Measurements from ENCODE around the gene AGFG2. TPM values are rescaled to one million over a fixed set of nuclear protein-coding genes. Genes with fewer than 3 reads are reported as not detected.
A peak's percentile ranks its signal among the peaks of the same experiment; 100 is the strongest.
"Not testable (repeated sequence)": the region's sequence is repeated elsewhere in the genome, so short reads cannot be mapped to it uniquely, and the experiment has no call there.

Gene AGFG2
- total RNA-seq, 2 donors from 2014 or later = 8.5 to 28.9 TPM

DNA sequence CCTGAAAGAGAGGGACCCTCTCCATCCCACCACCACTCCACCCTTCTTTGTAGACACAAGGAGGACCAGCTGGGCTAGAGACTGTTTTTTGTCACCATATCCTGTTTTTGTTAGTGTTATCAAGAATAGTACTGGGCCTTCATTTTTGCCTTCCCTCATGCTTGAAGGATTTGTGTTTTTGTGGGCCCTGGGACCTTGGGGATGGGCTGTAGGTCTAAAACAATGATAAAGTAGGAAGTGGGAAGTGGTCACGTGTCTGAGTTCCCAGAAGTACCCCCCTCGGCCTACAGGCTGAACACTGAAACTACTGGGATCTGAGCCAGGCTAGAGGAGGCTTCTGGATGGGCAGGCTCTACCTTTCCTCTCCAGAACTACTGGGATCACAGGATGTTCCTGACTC is 8.9 kb downstream of the AGFG2 start:
- Histone ChIP-seq H3K9me3 (ENCODE audit: control insufficient read depth, low read length) (no peaks in the 10 kb centered on the region), H3K27me3 (ENCODE audit: control insufficient read depth, insufficient read depth, low read length, poor library complexity, severe bottlenecking) (no peaks in the 10 kb centered on the region), H3K9ac (ENCODE audit: extremely low read depth, low read length, poor library complexity, severe bottlenecking) (no peak overlapping the region), H3K27ac (ENCODE audit: low read depth, low read length) (no peak overlapping the region), H3K36me3 (ENCODE audit: control insufficient read depth, insufficient read depth, low read length) (peaks cover 51% of the 10 kb centered on the region), H3K4me3 (ENCODE audit: low read length) (no peak overlapping the region), H3K4me1 (ENCODE audit: control insufficient read depth, insufficient read depth, low read length) (peaks cover 35% of the 10 kb centered on the region)
- H3K27ac Mint-ChIP-seq = peak overlapping the region; percentile 46
- H3K27me3 Mint-ChIP-seq (ENCODE audit: insufficient read depth) = no peaks in the 10 kb centered on the region
- DNase-seq = no peak
- peaks cover 19% of the 10 kb centered on the region for H3K36me3 Mint-ChIP-seq (ENCODE audit: low read depth)
- H3K4me1 Mint-ChIP-seq = peaks cover 49% of the 10 kb centered on the region
- H3K4me3 Mint-ChIP-seq = no peak overlapping the region
- H3K9me3 Mint-ChIP-seq = no peaks in the 10 kb centered on the region
- 89% methylated on average over 2 of the region's 2 CpGs; no CpG with 5 or more reads in 1 of the 2 experiments for WGBS, 2 experiments (ENCODE audit: insufficient coverage in 1 of 2, insufficient read length in 1 of 2)
- TF ChIP-seq, protein P1, sequence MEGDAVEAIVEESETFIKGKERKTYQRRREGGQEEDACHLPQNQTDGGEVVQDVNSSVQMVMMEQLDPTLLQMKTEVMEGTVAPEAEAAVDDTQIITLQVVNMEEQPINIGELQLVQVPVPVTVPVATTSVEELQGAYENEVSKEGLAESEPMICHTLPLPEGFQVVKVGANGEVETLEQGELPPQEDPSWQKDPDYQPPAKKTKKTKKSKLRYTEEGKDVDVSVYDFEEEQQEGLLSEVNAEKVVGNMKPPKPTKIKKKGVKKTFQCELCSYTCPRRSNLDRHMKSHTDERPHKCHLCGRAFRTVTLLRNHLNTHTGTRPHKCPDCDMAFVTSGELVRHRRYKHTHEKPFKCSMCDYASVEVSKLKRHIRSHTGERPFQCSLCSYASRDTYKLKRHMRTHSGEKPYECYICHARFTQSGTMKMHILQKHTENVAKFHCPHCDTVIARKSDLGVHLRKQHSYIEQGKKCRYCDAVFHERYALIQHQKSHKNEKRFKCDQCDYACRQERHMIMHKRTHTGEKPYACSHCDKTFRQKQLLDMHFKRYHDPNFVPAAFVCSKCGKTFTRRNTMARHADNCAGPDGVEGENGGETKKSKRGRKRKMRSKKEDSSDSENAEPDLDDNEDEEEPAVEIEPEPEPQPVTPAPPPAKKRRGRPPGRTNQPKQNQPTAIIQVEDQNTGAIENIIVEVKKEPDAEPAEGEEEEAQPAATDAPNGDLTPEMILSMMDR (conservative IDR thresholded peaks at IDR 0.05) = peak; percentile 28

DNA sequence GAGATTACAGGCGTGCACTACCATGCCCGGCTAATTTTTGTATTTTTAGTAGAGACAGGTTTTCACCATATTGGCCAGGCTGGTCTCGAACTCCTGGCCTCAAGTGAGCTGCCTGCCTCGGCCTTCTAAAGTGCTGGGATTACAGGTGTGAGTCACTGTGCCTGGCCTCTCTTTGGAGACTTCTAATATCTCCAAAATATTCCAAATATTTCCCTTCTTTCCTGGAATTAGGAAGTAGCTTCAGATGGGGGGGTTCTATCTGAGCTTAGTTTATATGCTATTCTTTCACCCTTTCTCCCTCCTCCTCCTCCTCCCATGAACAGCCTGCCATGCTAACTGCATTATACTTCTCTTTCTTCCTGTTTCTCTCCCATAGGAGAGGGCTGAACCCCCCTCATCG is 9.4 kb downstream of the AGFG2 start:
- Mint-ChIP-seq H3K36me3 (ENCODE audit: low read depth) (peaks cover 24% of the 10 kb centered on the region), H3K4me1 (peaks cover 45% of the 10 kb centered on the region)
- not testable (repeated sequence) for H3K4me3 ChIP-seq (ENCODE audit: low read length); H3K4me3 Mint-ChIP-seq; H3K27ac ChIP-seq (ENCODE audit: low read depth, low read length); H3K27ac Mint-ChIP-seq; H3K27me3 Mint-ChIP-seq (ENCODE audit: insufficient read depth); H3K27me3 ChIP-seq (ENCODE audit: control insufficient read depth, insufficient read depth, low read length, poor library complexity, severe bottlenecking); H3K9me3 ChIP-seq (ENCODE audit: control insufficient read depth, low read length); H3K9me3 Mint-ChIP-seq; DNase-seq; H3K9ac ChIP-seq (ENCODE audit: extremely low read depth, low read length, poor library complexity, severe bottlenecking)
- Histone ChIP-seq H3K4me1 (ENCODE audit: control insufficient read depth, insufficient read depth, low read length) (peaks cover 34% of the 10 kb centered on the region), H3K36me3 (ENCODE audit: control insufficient read depth, insufficient read depth, low read length) (peaks cover 56% of the 10 kb centered on the region)
- 90 to 93% methylated on average over 3 to 5 of the region's 5 CpGs for WGBS, 2 experiments (ENCODE audit: insufficient coverage in 1 of 2, insufficient read length in 1 of 2)

DNA sequence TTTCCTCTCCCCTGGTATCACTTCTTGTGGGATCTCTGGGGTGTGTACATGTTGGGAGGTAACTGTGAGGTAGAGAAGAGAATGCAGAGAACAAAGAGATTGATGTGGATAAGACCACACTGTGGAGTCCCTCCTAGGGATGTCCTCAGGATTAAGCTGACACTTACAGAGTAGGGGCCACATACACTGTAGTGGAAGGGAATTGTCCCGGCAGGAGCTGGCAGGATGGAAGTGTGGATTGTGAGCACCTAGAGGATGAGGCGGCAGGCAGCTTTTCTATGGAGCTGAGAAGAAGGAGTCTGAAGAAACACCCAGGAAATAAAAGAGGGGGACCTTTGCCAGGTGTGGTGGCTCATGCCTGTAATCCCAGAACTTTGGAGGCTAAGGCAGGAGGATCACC is 13.5 kb downstream of the AGFG2 start:
- Histone ChIP-seq H3K27me3 (ENCODE audit: control insufficient read depth, insufficient read depth, low read length, poor library complexity, severe bottlenecking) (no peaks in the 10 kb centered on the region), H3K4me1 (ENCODE audit: control insufficient read depth, insufficient read depth, low read length) (peaks cover 3% of the 10 kb centered on the region), H3K9me3 (ENCODE audit: control insufficient read depth, low read length) (no peaks in the 10 kb centered on the region), H3K27ac (ENCODE audit: low read depth, low read length) (no peak overlapping the region), H3K36me3 (ENCODE audit: control insufficient read depth, insufficient read depth, low read length) (peaks cover 89% of the 10 kb centered on the region), H3K9ac (ENCODE audit: extremely low read depth, low read length, poor library complexity, severe bottlenecking) (no peak overlapping the region), H3K4me3 (ENCODE audit: low read length) (no peak overlapping the region)
- TF ChIP-seq, protein P1 (conservative IDR thresholded peaks at IDR 0.05) = no peak
- DNase-seq = no peak
- H3K4me3 Mint-ChIP-seq = no peak overlapping the region
- no peak overlapping the region for H3K27ac Mint-ChIP-seq
- H3K27me3 Mint-ChIP-seq (ENCODE audit: insufficient read depth) = no peaks in the 10 kb centered on the region
- H3K36me3 Mint-ChIP-seq (ENCODE audit: low read depth) = peaks cover 52% of the 10 kb centered on the region
- no peaks in the 10 kb centered on the region for H3K9me3 Mint-ChIP-seq
- 93 to 100% methylated on average over 2 of the region's 2 CpGs for WGBS, 2 experiments (ENCODE audit: insufficient coverage in 1 of 2, insufficient read length in 1 of 2)
- H3K4me1 Mint-ChIP-seq = peaks cover 5% of the 10 kb centered on the region

DNA sequence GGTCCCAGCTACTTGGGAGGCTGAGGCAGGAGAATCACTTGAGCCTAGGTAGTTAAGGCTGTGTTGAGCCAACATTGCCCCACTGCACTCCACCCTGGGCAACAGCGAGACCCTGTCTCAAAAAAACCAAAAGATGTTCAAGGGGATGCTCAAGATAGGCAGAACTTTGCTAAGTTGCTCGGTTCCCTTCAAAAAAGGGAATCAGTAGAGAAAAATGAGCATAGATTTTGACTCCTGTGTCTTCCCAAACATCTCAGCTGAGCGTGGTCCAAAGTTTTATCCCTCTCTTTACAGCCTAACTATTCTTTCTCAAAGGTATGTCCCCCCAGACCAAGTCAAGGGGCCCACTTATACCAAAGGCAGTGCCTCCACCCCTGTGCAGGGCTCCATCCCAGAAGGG is 14.0 kb downstream of the AGFG2 start:
- Mint-ChIP-seq H3K27ac (peak overlapping the region; percentile 6), H3K4me3 (no peak overlapping the region), H3K27me3 (ENCODE audit: insufficient read depth) (no peaks in the 10 kb centered on the region), H3K4me1 (no peaks in the 10 kb centered on the region), H3K9me3 (no peaks in the 10 kb centered on the region), H3K36me3 (ENCODE audit: low read depth) (peaks cover 53% of the 10 kb centered on the region)
- peaks cover 89% of the 10 kb centered on the region for H3K36me3 ChIP-seq (ENCODE audit: control insufficient read depth, insufficient read depth, low read length)
- TF ChIP-seq, protein P1 (conservative IDR thresholded peaks at IDR 0.05) = no peak
- H3K9ac ChIP-seq (ENCODE audit: extremely low read depth, low read length, poor library complexity, severe bottlenecking) = no peak overlapping the region
- WGBS, 2 experiments (ENCODE audit: insufficient coverage in 1 of 2, insufficient read length in 1 of 2) = 91 to 96% methylated on average over 3 of the region's 3 CpGs
- no peaks in the 10 kb centered on the region for H3K4me1 ChIP-seq (ENCODE audit: control insufficient read depth, insufficient read depth, low read length)
- no peaks in the 10 kb centered on the region for H3K27me3 ChIP-seq (ENCODE audit: control insufficient read depth, insufficient read depth, low read length, poor library complexity, severe bottlenecking)
- H3K27ac ChIP-seq (ENCODE audit: low read depth, low read length) = no peak overlapping the region
- H3K9me3 ChIP-seq (ENCODE audit: control insufficient read depth, low read length) = no peaks in the 10 kb centered on the region
- DNase-seq = no peak
- H3K4me3 ChIP-seq (ENCODE audit: low read length) = no peak overlapping the region

All from endodermal cell (in vitro differentiated cells).